Gastrocnemius medialis (tissue), 4 donors: Measurements from ENCODE around the gene TXNRD2.

Experiments used
- CTCF ChIP-seq, 5 experiments: fragments of 450-650 bp in 3 of 5; fragments of 200-600 bp in 2 of 5; sonication (generic) in 2 of 5; IDR thresholded peaks in 4 of 5; conservative IDR thresholded peaks in 1 of 5; 1 replicate in 4 of 5; 2 replicates in 1 of 5; pipeline ENCODE4 v1.5.1; 2016 to 2019; ENCODE audit warnings: antibody characterized with exemption in 5 of 5, mild to moderate bottlenecking in 3 of 5, moderate library complexity in 3 of 5
- POLR2A ChIP-seq, 2 donors: fragments of 450-650 bp; IDR thresholded peaks; one replicate each; pipeline ENCODE4 v1.6.1; 2017; ENCODE audit warnings: antibody characterized with exemption in 2 of 2, mild to moderate bottlenecking in 2 of 2, moderate library complexity in 2 of 2

DNA sequence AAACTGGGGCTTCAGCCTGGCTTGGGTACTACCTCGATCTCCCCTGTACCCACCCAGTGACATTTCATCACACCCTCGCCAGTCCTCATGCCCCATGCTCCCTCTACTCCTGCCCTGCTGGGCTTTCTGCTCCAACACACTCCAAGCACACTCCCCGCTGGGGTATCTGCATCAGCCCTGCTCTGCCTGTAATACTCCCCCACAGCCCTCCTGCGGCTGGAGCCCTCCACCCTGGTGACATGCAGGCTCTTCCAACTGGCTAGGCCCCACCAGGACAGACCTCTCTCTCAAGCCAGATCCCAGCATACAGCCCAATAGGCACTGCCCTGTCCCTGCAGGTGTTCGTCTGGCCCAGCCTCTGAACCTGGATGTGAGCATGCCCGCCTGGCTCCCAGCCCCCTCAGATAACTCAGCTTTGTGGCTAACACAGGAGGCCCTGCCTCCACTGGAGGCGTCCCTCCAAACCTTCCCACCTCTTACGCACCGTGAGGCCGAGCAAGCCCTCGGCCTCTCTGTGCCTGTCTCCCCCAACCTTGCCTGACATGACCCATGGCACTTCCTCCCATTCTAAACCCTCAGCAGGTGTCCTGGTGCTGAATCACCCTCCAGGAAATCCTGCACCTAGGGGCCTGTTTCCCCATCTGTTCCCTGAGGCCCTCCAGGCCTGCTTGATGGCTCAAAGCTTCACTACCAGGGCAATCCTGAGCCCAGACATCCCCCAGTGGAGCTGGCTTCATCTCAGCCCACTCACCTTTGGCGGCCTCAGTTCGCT lies 33.5 kb upstream of the TXNRD2 start:
- TF ChIP-seq CTCF (IDR thresholded peaks at IDR 0.05 in 4 of 5, conservative IDR thresholded peaks at IDR 0.05 in 1 of 5) (no peak), POLR2A (IDR thresholded peaks at IDR 0.05) (no peak)
